Sciatic nerve (tissue), 2 donors: Measurements from ENCODE around the gene TIMP3. TPM values are rescaled to one million over a fixed set of nuclear protein-coding genes. Genes with fewer than 3 reads are reported as not detected.
"Not testable (repeated sequence)": the region's sequence is repeated elsewhere in the genome, so short reads cannot be mapped to it uniquely, and the experiment has no call there.

Experiments
- ATAC-seq: fragments of 200-7000 bp; cut with Tn5 transposase; one replicate; pipeline ENCODE4 v1.9.1; 2020; ENCODE audit warnings: mild to moderate bottlenecking, moderate library complexity
- DNase-seq: peaks from one replicate; pipeline ENCODE4 v3.0.0-alpha.2; 2020; ENCODE audit warnings: low spot score
- intact Hi-C: fragments of 100-400 bp; cut with DNase I; formaldehyde crosslinking; loops from one replicate; pipeline ENCODE4 v1.14.2; 2022
- total RNA-seq: library from RNA; stranded (reverse); fragmentation: NEBNext Ultra II Directional; extraction: Animal tissue kit (Norgen Biotek cat#: 25700); gene quantifications from one replicate; pipeline ENCODE4 v1.2.1, GENCODE V29; 2021
- donor health status: DM: no; HTN: no; CAD: no.
- donor health status: DM: no; HTN: no; CAD: no.

Gene TIMP3
- total RNA-seq, 1 donor from 2014 or later, result 560 TPM

GRCh38 chr22:32862936-32863661, 61.6 kb downstream of the TIMP3 start:
- intact Hi-C loops, result no loop called here
- DNase-seq (no peak), ATAC-seq (peak; percentile 23)

- DNase-seq (no peak), ATAC-seq (no peak)
- intact Hi-C loops, result no loop called here
Observed at GRCh38 chr22:32864041-32864440, 62.5 kb downstream of the TIMP3 start.

DNA sequence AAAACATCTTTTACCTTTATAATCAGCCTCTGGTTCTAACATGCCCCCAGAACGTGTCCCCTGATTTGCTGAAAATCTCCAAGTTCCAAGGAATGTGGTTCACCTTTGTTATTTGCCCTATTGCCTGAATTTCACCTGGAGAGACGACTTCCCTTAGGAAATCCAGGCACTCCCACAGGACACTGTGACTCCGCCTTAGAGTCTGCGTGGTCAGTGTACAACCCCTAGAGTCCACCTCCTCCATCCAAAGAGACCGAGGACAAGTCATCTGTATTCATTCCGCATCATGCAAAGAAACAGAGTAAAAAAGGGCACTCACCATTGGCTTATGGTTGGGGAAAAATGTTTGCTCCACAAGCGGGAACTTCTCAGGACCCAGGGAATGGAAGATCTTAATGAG, 63.1 kb downstream of the TIMP3 start:
- DNase-seq (no peak), ATAC-seq (no peak)
- intact Hi-C loops, result no loop called here

DNA sequence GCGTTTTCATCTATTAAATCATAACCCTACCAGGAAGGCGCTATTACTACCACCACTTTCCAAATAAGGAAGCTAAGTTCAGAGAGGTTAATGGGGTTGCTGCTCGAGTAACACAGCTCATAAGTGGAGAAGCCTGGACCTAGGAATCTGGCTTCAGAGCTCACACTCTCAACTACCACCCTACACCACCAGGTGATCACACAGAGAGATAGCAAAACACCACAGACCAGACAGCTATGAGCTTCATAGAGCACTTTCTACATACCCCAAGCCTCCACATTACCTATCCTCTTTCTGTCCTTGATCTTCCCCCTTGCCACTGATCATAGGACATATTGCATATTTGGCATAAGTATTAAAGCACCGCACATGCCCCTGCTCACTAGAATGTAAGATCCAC, 65.4 kb downstream of the TIMP3 start:
- intact Hi-C loops, result no loop called here
- ATAC-seq (no peak), DNase-seq (no peak)

DNA sequence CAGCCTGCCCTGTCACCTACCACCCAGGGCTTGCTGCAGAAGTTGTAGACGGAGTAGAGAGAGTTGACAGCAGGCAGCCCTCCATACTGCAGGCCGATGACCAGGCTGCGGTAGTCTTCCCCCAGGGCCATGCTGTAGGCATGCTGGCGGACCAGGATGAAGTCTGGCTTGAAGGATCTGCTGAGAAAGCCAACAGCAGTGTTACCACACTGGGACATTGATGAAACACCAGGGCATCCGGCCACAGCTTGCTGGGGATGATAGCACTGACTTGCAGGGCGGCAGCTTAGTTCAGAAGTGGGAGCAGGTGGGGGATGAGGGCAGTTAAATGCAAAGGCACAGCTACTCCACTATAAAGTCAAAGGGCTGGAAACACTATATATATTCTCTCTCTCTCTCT, 67.4 kb downstream of the TIMP3 start:
- no peak for DNase-seq
- intact Hi-C loops, result no loop called here
- ATAC-seq, result no peak

GRCh38 chr22:32870474-32870873, 69.0 kb downstream of the TIMP3 start:
- DNase-seq (no peak), ATAC-seq (no peak)
- intact Hi-C loops, result no loop called here

- intact Hi-C loops, DNase-seq, ATAC-seq: not testable (repeated sequence)
Observed at GRCh38 chr22:32873604-32874003, 72.1 kb downstream of the TIMP3 start.

DNA sequence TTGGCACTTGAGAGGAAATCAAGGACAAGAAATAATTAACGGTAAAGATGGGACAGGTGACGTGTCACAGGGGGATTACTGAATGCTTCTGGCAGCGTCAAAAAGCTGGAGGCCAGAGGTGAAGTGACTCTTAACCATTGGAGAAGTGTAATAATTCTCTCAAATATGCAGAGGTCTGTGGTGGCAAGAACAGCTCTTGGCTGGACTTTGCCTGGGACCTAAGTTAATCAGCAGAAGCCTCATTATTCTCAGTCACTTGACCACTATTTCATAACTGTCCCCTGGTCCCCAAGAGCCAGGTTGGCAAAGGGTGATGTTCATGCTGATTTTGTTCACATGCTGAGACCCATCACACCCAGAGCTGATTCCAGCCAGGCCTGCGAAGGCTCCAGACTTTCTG, 72.9 kb downstream of the TIMP3 start:
- ATAC-seq (no peak), DNase-seq (no peak)
- intact Hi-C loops, result no loop called here

DNA sequence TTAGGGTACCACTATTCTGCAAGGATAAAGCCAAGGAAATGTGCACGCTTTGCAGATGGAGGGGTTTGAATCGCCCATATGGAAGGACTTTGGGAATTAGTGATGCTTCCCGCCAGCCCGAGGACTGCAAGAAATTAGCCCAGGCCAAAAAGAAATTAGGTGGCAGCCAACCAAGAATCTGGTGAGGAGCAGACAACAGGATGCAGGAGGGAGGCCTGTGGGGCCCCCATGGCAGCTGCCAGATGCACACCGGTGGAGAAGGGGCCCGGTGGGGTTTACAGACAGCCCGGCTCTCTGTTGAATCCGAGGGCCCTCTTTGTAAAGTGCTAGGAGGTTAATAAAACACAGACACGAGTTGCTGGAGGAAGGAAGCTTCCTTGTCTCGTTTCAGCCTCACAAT, 73.5 kb downstream of the TIMP3 start:
- DNase-seq (no peak), ATAC-seq (peak; percentile 53)
- intact Hi-C loops, result no loop called here

DNA sequence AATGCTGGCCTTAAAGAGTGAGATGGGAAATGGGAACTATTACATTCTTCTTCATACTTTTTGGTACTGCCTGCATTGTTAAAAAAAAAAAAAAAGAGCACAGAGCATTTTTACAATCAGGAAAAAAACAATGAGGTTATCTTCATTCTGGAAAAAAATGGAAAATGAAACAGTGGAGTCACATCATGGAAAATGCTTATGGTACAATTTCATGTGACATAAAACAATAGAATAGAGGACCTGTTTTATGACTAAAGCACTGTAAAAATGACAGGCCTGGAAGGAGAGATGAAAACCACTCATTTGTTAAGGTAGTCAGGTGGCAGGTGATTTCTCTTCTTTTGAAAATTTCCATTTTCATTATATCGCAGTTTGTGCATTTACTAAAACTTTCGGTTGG, 75.0 kb downstream of the TIMP3 start:
- no peak for ATAC-seq
- intact Hi-C loops, result no loop called here
- DNase-seq, result no peak

- no peak for DNase-seq
- intact Hi-C loops, result no loop called here
Observed at GRCh38 chr22:32877196-32877595, 75.7 kb downstream of the TIMP3 start.

GRCh38 chr22:32879550-32879949, 78.0 kb downstream of the TIMP3 start:
- no peak for ATAC-seq
- intact Hi-C loops, result no loop called here
- DNase-seq, result no peak

More at GRCh38 chr22:32877196-32877595, 75.7 kb downstream of the TIMP3 start:
- no peak for ATAC-seq

- no peak for ATAC-seq
- DNase-seq, result no peak
- intact Hi-C loops, result no loop called here
Observed at GRCh38 chr22:32880061-32880460, 78.6 kb downstream of the TIMP3 start.

- no peak for ATAC-seq
- intact Hi-C loops, result no loop called here
- DNase-seq, result no peak
Observed at GRCh38 chr22:32880505-32880892, 79.0 kb downstream of the TIMP3 start.

- DNase-seq, result no peak
- intact Hi-C loops, result no loop called here
- peak; percentile 75 for ATAC-seq
Observed at GRCh38 chr22:32880893-32881596, 79.5 kb downstream of the TIMP3 start.

GRCh38 chr22:32882360-32882755, 80.9 kb downstream of the TIMP3 start:
- no peak for ATAC-seq
- intact Hi-C loops, result no loop called here
- no peak for DNase-seq

DNA sequence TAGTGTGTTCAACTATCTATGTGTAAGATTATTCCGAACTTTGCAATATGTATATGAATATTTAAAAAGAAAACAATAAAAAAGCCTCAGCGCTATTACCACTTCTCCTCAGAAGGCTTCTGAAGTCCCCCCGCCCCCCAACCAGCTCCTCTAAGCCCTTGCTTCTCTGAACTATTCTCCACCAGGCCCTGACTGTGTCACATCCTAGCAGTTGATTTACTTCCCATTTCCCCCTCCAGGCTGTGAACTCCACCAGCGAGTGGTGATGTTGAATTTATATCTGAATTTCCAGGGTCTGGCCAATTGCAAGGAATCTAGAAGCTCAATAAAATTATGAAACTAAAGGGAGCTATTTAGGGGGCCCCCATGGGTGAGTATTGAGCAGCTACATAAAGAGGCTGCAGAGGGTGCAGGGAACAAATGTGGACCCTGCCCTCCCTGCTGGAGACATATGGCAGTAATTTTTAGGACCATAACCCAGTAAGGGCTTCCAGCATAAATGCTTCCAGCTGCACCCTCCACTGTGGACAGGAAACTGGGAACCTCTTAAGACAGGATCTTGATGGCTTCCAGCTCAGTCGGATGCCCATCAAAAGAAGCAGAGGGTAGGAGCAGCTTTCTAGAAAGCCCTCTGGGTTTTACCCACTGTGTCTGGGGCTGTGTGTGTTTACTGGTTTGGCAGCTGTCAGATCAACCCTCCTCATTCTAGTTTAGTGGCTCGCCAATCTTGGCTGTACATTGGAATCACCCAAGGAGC, 81.4 kb downstream of the TIMP3 start:
- ATAC-seq, result no peak

DNA sequence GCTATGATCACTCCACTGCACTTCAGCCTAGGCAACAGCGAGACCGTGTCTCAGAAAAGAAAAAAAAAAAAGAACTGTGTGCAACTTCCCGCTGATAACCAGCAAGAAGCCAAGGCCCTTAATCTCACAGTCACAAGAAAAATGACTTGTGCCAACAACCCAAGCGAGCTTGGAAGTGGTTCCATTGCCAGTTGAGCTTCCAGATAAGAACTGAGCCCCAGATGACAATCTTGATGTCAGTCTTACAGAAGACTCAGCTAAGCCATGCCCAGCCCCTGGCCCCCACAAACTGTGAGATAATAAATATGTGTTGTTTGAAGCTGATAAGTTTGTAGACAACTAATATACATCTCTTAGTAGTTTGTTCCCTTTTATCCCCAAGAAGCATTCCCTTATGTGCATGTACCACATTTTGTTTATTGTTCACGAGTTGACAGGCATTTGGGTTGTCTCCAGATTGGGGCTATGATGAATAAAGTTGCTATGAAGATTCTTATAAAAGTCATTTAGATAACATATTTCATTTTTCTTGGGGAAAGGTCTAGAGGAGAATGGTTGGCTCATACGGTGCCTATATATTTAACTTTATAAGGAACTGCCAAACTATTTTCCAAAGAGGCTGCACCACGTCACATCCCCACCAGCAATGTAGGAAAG, 85.9 kb downstream of the TIMP3 start:
- DNase-seq (no peak), ATAC-seq (no peak)
- intact Hi-C loops, result no loop called here

More for the DNA sequence above, 81.4 kb downstream of the TIMP3 start:
- intact Hi-C loops, result no loop called here
- DNase-seq, result no peak

DNA sequence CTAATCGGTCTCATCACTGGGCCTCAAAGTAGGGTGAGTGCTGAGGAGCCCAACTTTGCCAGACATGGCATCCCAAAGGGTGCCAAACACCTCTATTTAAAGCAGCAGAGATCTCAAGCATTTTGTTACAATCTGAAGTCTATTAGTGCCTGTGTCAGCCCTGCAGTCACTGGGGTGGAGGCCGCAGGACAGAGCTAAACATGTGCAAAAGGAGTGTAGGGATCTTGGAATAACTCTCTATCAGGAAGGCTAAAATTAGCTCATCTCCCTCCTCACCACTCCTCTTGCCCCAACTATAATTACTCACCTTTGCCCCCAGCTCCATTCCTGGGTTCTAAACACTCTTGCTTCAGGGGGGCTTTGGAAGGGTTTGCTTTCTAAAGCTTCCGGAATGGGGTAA, 87.5 kb downstream of the TIMP3 start:
- intact Hi-C loops, result no loop called here
- no peak for DNase-seq
- no peak for ATAC-seq

DNA sequence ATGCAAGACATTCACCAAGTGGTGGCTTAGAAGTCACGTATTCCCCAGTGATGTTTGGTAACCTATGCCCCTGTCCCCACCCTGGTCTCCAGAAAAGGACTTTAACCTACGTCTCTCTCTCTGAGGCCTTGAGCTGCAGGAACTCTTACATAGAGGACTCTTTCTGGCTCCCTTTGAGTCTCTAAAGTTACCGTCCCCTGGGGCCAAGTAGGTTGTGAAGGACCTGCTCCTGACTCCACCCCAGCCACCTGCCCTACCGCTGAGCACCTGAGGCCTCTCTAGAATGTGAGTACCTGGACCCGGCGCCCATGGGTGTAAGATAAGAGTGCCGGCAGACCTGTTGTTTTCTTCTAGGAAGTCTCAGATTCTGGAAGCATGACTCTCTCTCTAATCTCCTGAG, 95.4 kb downstream of the TIMP3 start:
- intact Hi-C loops, result no loop called here
- no peak for ATAC-seq
- no peak for DNase-seq
